HG03280 (cell line): ENCODE results near the gene CDC42BPG.
"Not testable (repeated sequence)": the region's sequence is repeated elsewhere in the genome, so short reads cannot be mapped to it uniquely, and the experiment has no call there.

Experiments
- ATAC-seq: cut with Tn5 transposase; IDR thresholded peaks from one replicate; pipeline ENCODE4 v1.9.1; 2021; ENCODE audit warnings: mild to moderate bottlenecking, moderate library complexity; ENCODE audit not compliant: unreplicated experiment

The CDC42BPG gene

DNA sequence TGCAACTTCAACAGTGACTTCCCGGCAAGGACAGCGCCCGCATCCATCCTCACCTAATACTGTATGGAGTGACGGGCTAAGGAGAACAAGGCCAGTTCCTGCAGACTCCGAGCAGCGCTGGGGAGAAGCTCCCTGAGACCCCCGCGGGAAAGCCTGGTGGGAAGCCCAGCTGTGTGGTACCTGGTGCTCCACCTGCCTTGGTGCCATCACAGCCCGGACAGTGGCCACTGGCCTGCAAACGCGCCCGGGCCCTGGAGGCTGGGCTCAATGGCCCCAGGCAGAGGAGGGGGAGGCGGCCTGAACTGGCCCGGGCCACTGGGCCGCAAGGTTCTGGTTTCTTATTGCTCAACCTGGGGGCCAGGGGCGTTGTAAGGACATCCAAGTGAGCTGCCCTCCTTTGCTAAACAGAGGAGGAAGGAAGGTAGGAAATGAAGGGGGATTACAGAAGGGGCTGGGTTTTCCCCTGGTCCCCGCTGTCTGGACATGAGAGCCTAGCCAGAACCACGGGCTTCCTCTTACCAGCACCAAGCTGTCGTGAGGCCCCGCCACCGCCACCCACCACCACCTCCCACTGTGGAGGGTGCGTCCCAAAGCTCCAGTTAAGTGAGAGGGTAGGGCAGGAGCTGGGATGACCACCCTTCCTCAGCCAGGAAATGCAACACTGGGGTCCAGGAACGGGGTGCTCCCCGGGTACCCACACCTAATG lies 8.5 kb upstream of the CDC42BPG start:
- ATAC-seq = no peak

DNA sequence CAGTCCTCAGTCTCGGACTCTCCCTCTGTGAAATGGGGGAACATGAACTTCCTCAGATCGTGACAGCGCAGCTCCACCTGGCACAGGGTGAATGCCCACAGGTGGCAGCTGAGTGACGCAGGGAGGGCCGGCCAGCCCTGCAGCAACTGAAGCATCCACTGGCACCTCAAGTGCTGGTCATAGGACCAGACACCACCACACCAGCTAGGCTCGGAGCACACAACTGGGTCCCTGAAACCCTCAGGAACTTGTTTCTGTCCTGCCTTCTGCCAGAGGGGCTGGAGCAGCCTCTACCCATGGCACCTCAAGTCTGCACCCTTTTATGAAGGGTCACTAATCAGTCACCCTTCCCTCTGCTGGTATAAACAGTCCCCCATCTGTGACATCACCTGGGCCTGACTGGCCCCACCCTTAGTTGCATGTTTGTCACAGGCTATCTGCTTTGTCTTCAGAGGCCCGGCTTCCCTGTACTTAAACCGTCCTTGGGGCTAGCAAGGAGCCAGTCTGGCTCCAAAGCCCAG lies 7.4 kb upstream of the CDC42BPG start:
- no peak for ATAC-seq

DNA sequence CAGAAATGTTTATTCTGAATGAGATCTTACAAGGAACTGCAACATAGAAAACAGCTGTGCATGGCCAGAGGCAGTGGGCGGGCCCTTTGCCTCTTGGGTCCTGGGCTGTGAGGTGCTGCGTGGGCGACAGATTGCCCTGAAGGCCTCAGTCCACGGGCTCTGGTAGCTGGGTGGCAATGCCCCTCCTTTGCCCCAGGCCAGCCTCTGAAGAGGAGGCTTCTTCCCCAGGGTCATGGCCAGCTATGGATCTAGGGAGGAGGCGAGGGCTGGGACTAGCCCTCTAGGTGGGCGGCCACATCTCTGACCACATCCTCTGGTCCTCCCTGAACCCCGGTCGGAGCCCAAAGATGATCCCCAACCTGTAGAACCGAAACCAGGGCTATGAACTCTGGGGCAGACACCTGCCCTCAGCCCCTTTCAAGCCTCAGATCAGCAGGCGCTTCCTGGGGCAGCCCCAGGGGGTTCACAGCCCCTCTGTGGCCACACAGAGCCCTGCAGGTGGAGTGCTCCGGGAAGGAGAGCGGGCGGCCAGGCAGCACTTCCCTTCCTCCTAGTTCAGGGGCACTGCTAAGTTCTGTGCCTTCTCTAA lies 6.6 kb upstream of the CDC42BPG start:
- peak; percentile 63 for ATAC-seq

DNA sequence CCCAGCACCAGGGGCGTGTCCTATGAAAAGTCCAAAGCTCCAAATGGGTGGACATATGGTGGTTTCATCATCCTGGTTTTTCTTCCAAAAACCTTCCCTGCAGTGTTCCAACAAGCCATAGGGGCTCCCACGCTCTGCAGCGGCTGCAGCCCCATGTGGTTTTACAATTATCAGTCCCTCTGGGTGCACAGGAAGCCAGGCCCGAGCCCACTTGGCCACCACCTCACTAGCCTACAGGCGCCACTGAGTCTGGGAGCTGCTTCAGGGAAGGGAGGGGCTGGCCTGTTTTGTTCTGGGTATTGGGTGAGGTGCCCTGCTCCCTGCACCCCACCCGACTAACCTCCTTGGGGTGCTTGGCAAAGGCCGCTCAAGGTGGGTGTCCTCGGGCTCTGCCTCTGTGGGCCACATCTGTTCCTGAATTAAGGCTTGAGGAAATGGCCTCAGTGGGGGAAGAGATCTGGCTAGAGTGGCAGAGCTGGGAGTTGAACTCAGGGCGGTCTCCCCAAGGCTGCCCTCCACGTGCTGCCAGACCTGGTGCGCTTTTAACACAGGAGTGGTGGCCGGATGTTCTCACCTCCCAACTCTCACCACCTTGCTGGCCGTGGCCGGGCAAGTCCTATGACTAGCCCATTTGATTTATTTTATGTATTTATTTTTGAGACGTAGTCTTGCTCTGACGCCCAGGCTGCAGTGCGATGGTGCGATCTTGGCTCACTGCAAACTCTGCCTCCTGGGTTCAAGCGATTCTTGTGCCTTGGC lies 5.3 kb upstream of the CDC42BPG start:
- ATAC-seq = no peak

DNA sequence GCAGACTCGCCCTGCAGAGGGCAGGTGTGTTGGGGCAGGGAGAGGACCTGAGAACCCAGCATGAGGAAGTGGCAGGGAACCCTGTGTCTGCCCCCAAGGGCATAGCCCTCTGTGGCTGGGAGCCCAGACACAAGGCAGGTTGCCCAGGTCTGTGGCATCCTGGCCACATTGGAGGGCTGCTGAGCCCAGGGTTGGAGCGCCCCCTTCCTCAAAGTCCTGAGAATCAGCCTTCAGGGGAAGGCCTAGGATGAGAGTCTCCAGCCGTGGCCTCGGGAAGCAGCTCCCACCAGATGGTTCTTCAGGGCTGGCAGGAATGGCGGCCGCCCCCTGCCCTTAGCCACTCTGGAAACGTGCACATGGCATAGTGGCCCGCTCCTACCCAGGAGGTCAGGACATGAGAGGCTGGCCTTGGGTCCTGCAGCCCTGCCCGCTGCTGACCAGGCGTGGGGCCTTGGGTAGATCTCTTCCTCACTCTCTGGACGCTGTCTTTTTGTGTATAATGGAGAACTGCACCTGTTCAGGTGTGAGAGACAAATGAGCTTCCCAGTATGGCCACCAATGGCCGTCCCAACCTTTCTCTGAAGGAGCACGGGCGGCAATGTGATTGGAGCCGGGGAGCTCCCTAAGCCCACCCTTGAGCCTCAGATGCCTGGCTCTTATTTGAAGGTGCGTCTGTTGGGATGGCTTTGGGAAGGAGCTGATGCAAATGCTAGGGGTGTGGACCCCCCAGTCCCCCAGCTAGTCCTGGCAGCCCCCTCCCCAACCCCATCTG lies 4.6 kb upstream of the CDC42BPG start:
- no peak for ATAC-seq

DNA sequence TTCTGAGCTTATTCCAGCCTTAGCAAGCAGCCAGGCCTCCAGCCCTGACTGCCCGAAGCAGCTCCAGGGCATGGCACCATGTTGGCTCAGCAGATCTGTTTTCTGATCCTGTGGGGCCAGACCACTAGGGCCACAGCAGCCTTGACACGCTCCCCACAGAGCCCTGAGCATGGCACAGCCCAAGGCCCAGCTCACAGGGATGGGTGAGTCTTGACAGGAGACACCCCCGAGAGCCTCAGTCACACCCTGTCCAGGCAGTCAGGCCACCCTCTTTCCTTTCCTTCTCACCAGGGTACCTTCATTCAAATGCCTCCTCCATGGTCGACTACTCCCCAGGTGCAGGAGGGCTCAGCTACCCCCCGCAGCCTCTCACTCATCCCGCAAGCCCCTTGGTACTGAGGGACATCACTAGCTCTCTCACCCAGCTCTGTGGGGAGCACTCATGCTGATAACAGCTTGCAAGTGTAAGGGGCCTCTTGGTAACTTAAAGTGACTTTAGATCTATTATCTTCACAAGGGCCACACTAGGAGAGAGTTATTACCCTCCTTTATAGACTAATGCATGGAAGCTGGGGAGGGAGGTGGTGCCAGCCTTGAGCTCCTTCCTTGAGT lies 3.9 kb upstream of the CDC42BPG start:
- no peak for ATAC-seq

DNA sequence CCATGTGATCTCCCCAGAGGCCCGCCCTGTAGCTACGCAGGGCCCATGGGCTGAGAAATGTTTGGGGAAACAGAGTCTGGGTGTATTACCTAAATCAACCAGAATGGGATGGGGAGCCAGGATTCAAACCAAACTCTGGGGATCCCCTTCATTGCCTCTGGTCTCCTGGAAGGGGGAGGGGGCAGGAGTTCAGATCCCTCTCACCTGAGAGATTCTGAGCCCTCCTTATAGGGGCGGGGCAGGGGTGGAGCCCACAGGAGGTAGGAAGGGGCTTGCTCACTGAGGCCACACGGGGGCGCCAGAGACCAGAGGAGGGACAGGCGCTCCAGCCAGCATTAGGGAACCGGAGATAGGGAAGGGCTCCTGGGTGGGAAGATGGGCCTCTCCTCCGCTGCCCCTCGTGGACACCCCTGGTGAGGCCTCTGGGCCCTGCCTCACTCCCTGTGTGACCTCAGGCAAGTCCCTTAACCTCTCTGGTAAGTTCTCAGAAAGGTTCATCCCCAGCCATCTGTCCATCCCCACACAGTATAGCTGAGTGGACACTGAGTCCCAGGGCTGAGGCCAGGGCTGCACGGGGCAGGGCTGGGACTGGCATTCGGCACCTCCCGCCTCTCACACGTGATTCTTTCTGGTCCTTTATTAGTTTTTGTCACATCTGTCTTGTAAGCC lies 2.7 kb upstream of the CDC42BPG start:
- ATAC-seq = no peak

DNA sequence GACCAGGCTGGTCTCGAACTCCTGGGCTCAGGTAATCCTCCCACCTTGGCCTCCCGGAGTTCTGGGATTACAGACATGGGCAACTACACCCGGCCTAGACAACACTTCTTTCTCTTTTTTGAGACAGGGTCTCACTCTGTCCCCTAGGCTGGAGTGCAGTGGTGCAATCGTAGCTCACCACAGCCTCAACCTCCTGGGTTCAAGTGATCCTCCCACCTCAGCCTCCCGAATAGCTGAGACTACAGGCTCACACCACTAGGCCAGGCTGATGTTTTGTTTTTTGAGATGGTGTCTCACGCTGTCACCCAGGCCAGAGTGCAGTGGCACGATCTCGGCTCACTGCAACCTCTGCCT lies 1.3 kb upstream of the CDC42BPG start:
- not testable (repeated sequence) for ATAC-seq

DNA sequence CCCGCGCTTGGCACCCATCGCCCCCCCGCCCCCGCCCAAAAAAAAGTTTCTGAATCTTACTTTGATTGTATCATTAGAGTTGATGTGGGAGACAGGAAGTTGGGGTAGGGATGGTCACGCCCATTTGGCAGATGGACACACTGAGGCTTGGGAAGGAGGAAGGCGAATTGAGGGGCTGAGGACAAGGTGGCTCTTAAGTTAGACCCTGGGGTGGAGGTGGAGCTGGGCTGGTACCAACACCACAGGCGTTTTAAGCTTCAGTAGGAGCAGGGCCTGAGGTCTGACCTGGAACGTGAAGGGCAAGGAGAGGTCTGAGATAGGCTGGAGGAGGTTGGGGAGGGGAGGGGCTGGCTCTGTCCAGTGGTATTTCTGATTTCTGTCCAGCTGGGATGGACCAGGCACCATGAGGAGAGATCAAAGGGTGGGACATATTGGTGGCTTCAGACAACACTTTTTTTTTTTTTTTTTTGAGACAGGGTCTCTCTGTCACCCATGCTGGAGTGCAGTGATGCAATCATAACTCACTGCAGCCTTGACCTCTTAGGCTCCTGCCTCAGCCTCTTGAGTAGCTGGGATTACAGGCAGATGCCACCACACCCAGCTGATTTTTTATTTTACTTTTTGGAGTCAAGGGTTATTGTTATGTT lies 799 bp upstream of the CDC42BPG start:
- ATAC-seq = no peak

DNA sequence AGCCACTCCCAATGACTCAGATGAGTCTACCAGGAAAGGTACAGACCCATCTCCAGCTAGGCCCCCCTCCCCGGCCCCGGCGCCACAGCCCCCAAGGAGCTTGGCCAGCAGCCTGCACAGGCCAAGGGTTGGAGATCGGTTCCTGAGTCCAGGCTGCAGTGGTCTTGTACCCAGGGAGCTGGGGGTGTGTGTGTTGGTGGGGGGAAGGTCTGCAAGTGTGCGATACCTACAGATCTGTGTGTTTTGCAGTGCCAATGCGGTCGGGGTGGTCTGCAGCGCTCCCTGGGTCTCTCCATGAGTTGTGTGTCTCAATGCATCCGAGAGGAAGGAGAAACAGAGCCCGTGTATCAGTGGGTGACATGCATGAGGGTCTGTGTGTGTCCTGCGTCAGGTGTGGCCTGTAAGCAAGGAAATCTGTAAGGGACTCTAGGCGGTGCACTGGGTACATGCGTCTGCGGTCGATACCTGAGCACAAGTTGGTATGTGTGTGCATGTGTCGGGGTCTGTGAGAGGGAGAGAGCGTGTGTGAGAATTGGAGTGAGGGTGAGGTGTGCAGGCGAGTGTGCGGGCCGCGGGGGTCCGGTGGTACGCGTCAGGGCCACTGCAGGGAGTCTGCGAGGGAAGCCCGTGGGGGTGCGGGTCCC lies 645 bp downstream of the CDC42BPG start:
- no peak for ATAC-seq

DNA sequence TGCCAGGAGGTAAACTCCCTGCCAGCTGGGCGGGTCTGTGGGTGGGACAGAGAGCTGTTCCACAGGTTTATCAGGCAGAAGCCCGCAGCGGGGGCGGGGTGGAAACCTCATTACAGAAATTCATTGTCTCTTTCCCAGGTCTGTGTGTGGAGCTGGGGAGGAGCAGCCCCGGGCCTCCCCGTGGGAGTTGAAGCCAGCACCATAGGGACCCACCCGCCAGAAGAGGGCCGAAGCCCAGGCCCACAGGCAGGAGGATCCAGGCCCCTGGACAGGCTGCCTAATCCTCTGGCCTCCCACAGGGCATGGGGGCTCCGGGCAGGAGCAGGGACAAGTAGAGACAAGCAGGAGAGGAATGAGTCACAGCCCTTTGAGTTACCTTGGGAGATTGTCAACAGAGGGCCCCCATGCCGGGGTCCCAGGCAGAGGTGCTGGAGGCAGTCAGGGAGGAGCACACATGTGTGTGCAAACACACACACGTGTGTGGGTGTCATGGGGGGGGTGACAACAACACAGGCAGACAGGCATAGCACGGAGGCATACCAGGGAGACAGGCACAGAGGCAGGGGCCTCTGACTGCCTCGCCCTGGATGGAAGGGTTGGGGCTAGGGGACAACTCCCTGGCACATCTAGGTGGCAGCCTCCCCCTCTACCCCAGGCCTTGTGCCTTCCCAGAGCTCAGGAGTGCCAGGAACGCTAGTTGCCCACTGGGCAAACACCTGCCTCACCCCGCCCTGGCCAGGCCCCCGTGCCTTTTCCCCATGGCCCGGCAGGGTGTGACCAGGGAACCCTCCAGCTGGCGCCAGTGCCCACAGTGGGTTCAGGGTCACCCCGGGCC lies 1.4 kb downstream of the CDC42BPG start:
- ATAC-seq = no peak

DNA sequence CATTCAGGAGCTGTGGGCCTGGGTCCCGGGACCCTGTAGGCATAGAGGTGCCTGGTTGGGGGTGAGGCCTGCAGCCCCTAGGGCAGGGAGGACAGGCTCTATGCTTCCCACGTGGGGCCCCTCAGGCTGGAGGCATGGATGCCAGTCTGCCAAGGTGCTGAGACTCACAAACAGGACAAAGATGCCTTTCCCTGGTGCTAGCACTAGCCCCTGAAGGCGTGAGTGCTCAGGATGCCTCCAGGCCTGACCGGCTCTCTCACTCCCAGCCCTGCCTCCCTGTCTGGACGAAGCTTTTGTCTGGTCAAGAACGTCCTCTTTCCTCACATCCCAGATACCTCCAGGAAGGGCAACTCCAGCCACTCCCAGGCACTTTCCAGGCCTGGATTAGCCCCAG lies 2.1 kb downstream of the CDC42BPG start:
- ATAC-seq = no peak

DNA sequence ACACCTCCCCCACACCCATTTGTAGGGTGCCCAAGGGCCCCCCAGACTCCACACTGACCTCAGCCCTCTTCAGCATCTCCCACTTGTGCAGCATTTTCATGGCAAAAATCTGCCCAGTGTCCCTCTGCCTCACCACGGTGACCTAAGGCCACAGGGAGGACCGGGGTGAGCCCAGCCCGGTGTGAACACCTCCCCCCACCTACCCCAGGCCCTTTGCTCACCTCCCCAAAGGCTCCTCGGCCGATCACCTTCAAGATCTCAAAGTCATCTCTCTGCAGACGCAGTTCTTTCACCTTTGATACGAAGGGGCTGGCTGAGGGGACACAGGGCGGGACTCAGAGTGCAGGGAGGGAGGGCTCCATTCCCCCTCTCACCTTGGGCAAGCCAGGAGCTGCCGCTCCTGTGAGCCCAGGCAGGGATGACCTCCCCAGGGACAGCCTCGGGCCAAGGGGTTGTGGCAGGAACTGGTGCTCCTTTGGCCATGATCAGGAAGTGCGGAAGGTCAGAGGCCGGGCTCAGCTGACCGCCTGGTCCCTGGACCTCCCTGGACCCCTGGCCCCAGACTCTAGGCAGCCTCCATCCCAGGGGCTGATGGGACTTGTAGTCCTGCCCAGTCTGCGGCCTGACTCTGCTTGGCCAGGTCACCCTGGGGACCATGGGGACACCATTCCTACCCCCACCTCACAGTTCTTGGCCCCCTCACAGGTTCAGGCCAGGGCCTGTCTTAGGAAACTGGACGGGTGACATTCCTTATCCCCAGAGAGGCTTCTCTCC lies 2.7 kb downstream of the CDC42BPG start:
- no peak for ATAC-seq

DNA sequence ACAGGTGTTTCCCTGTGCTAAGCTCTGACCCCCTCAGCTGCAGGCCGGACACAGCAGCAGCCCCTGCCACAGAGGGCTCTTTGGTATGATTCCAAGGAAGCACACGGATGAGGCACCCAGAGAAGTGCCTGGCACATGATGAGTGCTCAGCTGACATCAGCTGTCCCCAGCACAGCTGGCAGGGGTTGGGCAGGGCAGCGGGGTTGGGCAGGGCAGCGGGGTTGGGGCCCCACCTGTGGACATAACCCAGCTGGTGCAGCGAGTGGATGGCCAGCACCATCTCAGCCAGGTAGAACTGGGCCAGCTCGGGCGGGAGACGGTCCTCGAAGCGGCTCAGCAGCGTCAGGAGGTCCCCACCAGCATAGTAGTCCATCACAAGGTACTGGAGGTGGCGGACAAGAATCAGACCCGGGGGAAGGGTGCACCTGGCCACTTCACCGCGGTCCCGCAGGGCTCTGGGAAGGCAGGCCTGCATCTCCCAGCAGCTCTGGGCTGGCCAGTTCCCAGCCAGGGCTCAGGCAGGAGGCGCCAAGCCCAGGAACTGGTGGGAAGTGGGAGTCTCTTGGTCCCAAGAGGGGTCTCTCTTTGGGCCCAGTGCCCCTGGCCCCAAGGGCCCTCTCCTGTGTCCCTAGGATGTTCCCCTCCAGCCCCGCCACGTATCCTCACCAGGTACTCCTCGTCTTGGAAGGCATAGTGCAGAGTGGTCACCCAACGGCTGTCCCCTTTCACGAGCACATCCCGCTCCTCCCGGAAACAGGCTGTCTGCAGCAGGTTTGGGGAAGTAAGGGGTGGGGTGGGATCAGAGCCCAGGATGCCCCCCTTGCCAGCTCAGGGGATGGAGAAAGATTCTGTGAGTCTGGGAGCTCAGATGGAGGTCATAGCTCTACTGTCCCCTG lies 4.3 kb downstream of the CDC42BPG start:
- no peak for ATAC-seq

DNA sequence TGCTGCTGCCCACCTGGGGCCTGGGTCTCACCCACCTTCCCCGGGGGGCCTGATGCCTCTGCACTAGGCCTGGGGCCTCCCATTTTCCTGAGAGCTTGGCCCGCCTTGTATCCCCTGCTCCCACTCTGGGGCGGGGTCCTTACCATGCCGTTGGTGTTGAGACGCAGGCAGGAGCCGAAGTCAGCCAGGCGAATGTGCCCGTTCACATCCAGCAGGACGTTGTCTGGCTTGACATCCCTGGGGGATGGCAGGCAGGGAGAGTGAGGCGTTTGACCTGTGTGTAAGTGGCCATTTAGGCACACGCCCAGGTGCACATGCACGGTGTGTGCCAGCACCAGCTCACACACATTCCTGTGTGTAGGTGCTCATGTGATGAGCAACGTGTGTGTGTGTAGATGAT lies 5.1 kb downstream of the CDC42BPG start:
- ATAC-seq = no peak

DNA sequence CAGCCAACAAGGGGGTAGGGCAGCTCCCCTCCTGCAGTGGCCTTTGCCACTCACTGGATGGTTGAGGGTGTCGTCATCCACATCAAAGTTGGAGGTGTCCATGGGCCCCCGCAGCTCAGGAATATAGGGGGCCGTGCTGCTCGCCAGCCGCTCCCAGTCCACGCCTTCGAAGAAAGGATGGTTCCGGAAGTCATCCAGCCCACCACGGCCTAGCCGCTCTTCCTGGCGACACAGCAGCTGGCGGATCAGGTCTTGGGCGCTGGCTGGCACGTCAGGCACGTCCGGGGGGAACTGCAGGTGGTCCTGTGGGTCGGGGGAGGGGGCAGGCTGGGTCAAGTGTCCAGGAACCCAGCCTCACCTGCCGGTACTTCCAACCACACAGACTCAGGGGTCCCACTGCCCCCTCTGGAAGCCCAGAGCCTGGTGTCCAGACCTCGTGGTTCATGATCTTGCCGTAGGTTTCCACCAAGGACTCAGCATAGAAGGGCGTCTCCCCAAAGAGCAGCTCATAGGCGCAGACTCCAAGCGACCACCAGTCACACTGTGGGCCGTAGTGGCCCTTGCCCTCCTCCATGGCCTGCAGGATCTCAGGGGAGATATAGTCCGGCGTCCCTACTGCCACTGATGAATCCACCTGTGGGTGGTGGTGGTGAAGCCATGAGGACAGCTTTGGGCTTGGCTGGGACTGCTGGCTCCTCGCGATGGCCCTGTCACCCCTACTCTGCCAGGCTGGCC lies 5.7 kb downstream of the CDC42BPG start:
- no peak for ATAC-seq
